ENCODE results near the gene RP2.

Gene RP2

GRCh38 chrX:46836701-46837557 is at the start of gene RP2:
Gene RP2, plus strand, starts transcription at chrX:46837043. Its CDS starts 58 bp downstream, at chrX:46837101.
- DNase-seq: peak; percentile 86 to 90

GRCh38 chrX:46788902-46789301 is 47.9 kb upstream of the RP2 start:
- no peak for DNase-seq

GRCh38 chrX:46791927-46792809 is 44.7 kb upstream of the RP2 start:
- DNase-seq: peak in 1 of 2 experiments; percentile 29

GRCh38 chrX:46792810-46793188 is 44.0 kb upstream of the RP2 start:
- DNase-seq: no peak

GRCh38 chrX:46793386-46794143 is 43.3 kb upstream of the RP2 start:
- no peak for DNase-seq

- DNase-seq: peak; percentile 86 to 87
Measured at GRCh38 chrX:46796574-46797191, 40.2 kb upstream of the RP2 start.

GRCh38 chrX:46803140-46803539 is 33.7 kb upstream of the RP2 start:
- DNase-seq: no peak

GRCh38 chrX:46805270-46805669 is 31.6 kb upstream of the RP2 start:
- DNase-seq: no peak

- DNase-seq: no peak
Measured at GRCh38 chrX:46811121-46811520, 25.7 kb upstream of the RP2 start.

- no peak for DNase-seq
Measured at GRCh38 chrX:46812445-46812844, 24.4 kb upstream of the RP2 start.

GRCh38 chrX:46814966-46815365 is 21.9 kb upstream of the RP2 start:
- DNase-seq: no peak

- DNase-seq: no peak
Measured at GRCh38 chrX:46819136-46819535, 17.7 kb upstream of the RP2 start.

- DNase-seq: no peak
Measured at GRCh38 chrX:46820391-46821100, 16.3 kb upstream of the RP2 start.

- no peak for DNase-seq
Measured at GRCh38 chrX:46823481-46823880, 13.4 kb upstream of the RP2 start.

- DNase-seq: peak; percentile 26 to 27
Measured at GRCh38 chrX:46831765-46832327, 5.0 kb upstream of the RP2 start.

GRCh38 chrX:46837558-46838485 is 979 bp downstream of the RP2 start:
- no peak for DNase-seq

- no peak for DNase-seq
Measured at GRCh38 chrX:46838486-46838870, 1.6 kb downstream of the RP2 start.

- no peak for DNase-seq
Measured at GRCh38 chrX:46838974-46839480, 2.2 kb downstream of the RP2 start.

GRCh38 chrX:46840946-46841345 is 4.1 kb downstream of the RP2 start:
- no peak for DNase-seq

GRCh38 chrX:46841346-46841745 is 4.5 kb downstream of the RP2 start:
- no peak for DNase-seq
